ENCODE results near the gene ERRFI1. TPM values are rescaled to one million over a fixed set of nuclear protein-coding genes. Genes with fewer than 3 reads are reported as not detected.

The ERRFI1 gene
- polyA plus RNA-seq, 3 donors: 0.08 to 1.5 (median 0.28) TPM

- TF ChIP-seq CTCF (IDR thresholded peaks at IDR 0.05): no peak
- Histone ChIP-seq H3K4me1 (ENCODE audit: control insufficient read depth in 1 of 2, insufficient read depth in 2 of 2, low read length in 2 of 2) (peaks cover 17 to 21% of the 10 kb centered on the region in 2 donors), H3K27ac (ENCODE audit: low read depth in 1 of 2, low read length in 2 of 2) (no peak overlapping the region), H3K9me3 (replicated peaks in 1 of 2; ENCODE audit: control insufficient read depth in 1 of 2, insufficient read depth in 1 of 2, low read length in 2 of 2) (no peaks in the 10 kb centered on the region), H3K4me2 (replicated peaks; ENCODE audit: extremely low read depth, low read length, poor library complexity, severe bottlenecking) (no peak overlapping the region), H3K27me3 (ENCODE audit: control insufficient read depth in 2 of 2, insufficient read depth in 2 of 2, low read length in 2 of 2) (no peaks in the 10 kb centered on the region), H3K9ac (ENCODE audit: insufficient read depth, low read length, poor library complexity, severe bottlenecking) (no peak overlapping the region), H2AFZ (ENCODE audit: insufficient read depth, low read depth, low read length, poor library complexity, severe bottlenecking) (no peak overlapping the region), H3K4me3 (replicated peaks in 1 of 3; ENCODE audit: low read depth in 2 of 3, low read length in 3 of 3) (no peak overlapping the region), H4K20me1 (ENCODE audit: insufficient read depth, low read length) (no peaks in the 10 kb centered on the region), H3K36me3 (replicated peaks in 1 of 2; ENCODE audit: control insufficient read depth in 1 of 2, insufficient read depth in 2 of 2, low read length in 2 of 2) (no peaks in the 10 kb centered on the region), H3K79me2 (ENCODE audit: insufficient read depth, low read length) (no peaks in the 10 kb centered on the region)
- DNase-seq: no peak
- no peak overlapping the region for H3K4me3 Mint-ChIP-seq
- WGBS (ENCODE audit: insufficient coverage): 92% methylated on average over 3 of the region's 12 CpGs
- H3K27ac Mint-ChIP-seq: peak overlapping the region in 6 of 7 donors; percentile 13 to 88 (median 74)
- no peaks in the 10 kb centered on the region for H3K9me3 Mint-ChIP-seq
- peaks cover 0 to 9% (median 0%) of the 10 kb centered on the region in 3 donors for H3K27me3 Mint-ChIP-seq (ENCODE audit: low read depth in 3 of 3)
- intact Hi-C loops (cut with micrococcal nuclease): no loop called here
- peaks cover 3 to 7% of the 10 kb centered on the region in 2 donors for H3K36me3 Mint-ChIP-seq
- H3K4me1 Mint-ChIP-seq: peaks cover 24% of the 10 kb centered on the region
These were observed 19.8 kb downstream of the ERRFI1 start for GRCh38 chr1:8006037-8006963.

GRCh38 chr1:8004803-8005573, 21.1 kb downstream of the ERRFI1 start:
- Mint-ChIP-seq H3K27ac (peak overlapping the region; percentile 50 to 91 (median 87)), H3K36me3 (peaks cover 6 to 7% of the 10 kb centered on the region in 2 donors), H3K9me3 (no peaks in the 10 kb centered on the region), H3K4me3 (peak overlapping the region; percentile 1 to 61), H3K4me1 (peaks cover 24% of the 10 kb centered on the region), H3K27me3 (ENCODE audit: low read depth in 3 of 3) (peaks cover 0 to 9% (median 0%) of the 10 kb centered on the region in 3 donors)
- H3K4me3 ChIP-seq (replicated peaks in 1 of 3; ENCODE audit: low read depth in 2 of 3, low read length in 3 of 3): no peak overlapping the region
- H3K27me3 ChIP-seq (ENCODE audit: control insufficient read depth in 2 of 2, insufficient read depth in 2 of 2, low read length in 2 of 2): no peaks in the 10 kb centered on the region
- H3K79me2 ChIP-seq (ENCODE audit: insufficient read depth, low read length): no peaks in the 10 kb centered on the region
- H3K36me3 ChIP-seq (replicated peaks in 1 of 2; ENCODE audit: control insufficient read depth in 1 of 2, insufficient read depth in 2 of 2, low read length in 2 of 2): no peaks in the 10 kb centered on the region
- H3K9me3 ChIP-seq (replicated peaks in 1 of 2; ENCODE audit: control insufficient read depth in 1 of 2, insufficient read depth in 1 of 2, low read length in 2 of 2): no peaks in the 10 kb centered on the region
- TF ChIP-seq CTCF (IDR thresholded peaks at IDR 0.05): no peak
- peak overlapping the region; percentile 56 for H3K4me2 ChIP-seq (replicated peaks; ENCODE audit: extremely low read depth, low read length, poor library complexity, severe bottlenecking)
- intact Hi-C loops (cut with micrococcal nuclease): no loop called here
- peaks cover 17 to 21% of the 10 kb centered on the region in 2 donors for H3K4me1 ChIP-seq (ENCODE audit: control insufficient read depth in 1 of 2, insufficient read depth in 2 of 2, low read length in 2 of 2)
- peak overlapping the region; percentile 36 to 77 for H3K27ac ChIP-seq (ENCODE audit: low read depth in 1 of 2, low read length in 2 of 2)
- WGBS (ENCODE audit: insufficient coverage): 46% methylated on average over 11 of the region's 17 CpGs
- H2AFZ ChIP-seq (ENCODE audit: insufficient read depth, low read depth, low read length, poor library complexity, severe bottlenecking): peak overlapping the region; percentile 22
- H4K20me1 ChIP-seq (ENCODE audit: insufficient read depth, low read length): no peaks in the 10 kb centered on the region
- H3K9ac ChIP-seq (ENCODE audit: insufficient read depth, low read length, poor library complexity, severe bottlenecking): peak overlapping the region; percentile 22
- peak; percentile 65 to 77 (median 66) for DNase-seq
